ENCODE results near the gene SCFD2.

The SCFD2 gene

GRCh38 chr4:52952540-52952939, 413.3 kb downstream of the SCFD2 start:
- no peak overlapping the region for H3K4me3 ChIP-seq (replicated peaks; ENCODE audit: low read depth, low read length)
- no peak for DNase-seq (ENCODE audit: low read depth)
- TF ChIP-seq, protein P1, sequence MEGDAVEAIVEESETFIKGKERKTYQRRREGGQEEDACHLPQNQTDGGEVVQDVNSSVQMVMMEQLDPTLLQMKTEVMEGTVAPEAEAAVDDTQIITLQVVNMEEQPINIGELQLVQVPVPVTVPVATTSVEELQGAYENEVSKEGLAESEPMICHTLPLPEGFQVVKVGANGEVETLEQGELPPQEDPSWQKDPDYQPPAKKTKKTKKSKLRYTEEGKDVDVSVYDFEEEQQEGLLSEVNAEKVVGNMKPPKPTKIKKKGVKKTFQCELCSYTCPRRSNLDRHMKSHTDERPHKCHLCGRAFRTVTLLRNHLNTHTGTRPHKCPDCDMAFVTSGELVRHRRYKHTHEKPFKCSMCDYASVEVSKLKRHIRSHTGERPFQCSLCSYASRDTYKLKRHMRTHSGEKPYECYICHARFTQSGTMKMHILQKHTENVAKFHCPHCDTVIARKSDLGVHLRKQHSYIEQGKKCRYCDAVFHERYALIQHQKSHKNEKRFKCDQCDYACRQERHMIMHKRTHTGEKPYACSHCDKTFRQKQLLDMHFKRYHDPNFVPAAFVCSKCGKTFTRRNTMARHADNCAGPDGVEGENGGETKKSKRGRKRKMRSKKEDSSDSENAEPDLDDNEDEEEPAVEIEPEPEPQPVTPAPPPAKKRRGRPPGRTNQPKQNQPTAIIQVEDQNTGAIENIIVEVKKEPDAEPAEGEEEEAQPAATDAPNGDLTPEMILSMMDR (IDR thresholded peaks at IDR 0.05; ENCODE audit: low read length, missing control alignments), result no peak

DNA sequence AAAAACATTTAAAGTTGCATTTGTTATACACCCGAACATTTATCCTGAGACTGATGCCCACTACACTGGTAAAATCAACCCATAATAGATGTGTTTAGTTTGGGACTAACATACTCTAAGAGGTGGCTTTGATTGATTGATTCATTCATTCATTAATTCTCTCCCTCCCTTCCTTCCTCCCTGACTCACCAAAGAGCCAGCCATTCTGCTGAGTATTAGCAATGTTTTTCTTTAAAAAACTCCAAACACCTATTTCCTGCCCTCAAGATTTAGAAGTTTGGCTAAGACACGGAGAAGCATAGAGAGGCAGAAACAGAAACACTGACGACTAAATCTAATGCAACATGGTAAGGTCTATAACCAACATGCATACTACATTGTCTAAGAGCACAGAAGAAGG, 414.8 kb downstream of the SCFD2 start:
- TF ChIP-seq, protein P1 (IDR thresholded peaks at IDR 0.05; ENCODE audit: low read length, missing control alignments), result no peak
- peak; percentile 7 for DNase-seq (ENCODE audit: low read depth)
- no peak overlapping the region for H3K4me3 ChIP-seq (replicated peaks; ENCODE audit: low read depth, low read length)

- TF ChIP-seq, protein P1 (IDR thresholded peaks at IDR 0.05; ENCODE audit: low read length, missing control alignments), result no peak
- DNase-seq (ENCODE audit: low read depth), result no peak
- no peak overlapping the region for H3K4me3 ChIP-seq (replicated peaks; ENCODE audit: low read depth, low read length)
Observed at GRCh38 chr4:52950226-52950625, 415.6 kb downstream of the SCFD2 start.

DNA sequence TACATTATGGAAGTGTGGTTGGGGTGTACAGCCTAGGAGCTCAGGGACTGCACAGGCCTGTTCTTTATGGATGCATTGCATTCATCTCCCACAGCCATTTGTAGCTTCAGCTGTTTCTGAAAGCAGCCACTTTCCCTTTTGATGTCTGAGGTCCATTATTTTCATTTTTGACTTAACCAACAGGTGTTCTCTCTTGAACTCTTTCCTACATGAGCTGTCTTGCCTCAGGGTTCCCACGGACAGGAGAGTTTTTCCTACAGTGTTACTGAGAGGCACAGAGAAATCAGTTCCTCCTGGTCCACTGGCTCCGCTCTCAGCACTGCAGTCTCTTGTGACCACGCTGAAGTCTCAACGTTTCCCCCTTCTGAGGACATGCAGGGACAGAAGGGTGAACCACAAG, 416.5 kb downstream of the SCFD2 start:
- no peak overlapping the region for H3K4me3 ChIP-seq (replicated peaks; ENCODE audit: low read depth, low read length)
- DNase-seq (ENCODE audit: low read depth), result no peak
- TF ChIP-seq, protein P1 (IDR thresholded peaks at IDR 0.05; ENCODE audit: low read length, missing control alignments), result no peak

DNA sequence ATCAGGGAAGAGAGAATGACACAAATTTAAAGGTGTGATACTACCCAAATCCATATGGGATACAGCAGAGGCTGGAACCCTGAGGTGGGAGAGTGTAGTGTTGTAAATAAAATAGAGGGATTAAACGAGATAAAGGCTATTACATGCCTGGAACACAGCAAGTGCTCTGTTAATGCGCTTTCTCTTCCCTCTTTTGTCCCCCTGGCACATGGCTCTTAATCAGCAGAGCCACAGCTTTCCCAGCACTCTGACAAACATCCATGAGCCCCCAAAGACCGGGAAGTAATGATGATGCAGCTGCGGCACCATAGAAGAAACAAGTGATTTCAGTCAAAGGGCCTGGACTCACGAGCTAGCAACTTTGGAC, 417.8 kb downstream of the SCFD2 start:
- TF ChIP-seq, protein P1 (IDR thresholded peaks at IDR 0.05; ENCODE audit: low read length, missing control alignments), result no peak
- H3K4me3 ChIP-seq (replicated peaks; ENCODE audit: low read depth, low read length), result no peak overlapping the region
- no peak for DNase-seq (ENCODE audit: low read depth)

DNA sequence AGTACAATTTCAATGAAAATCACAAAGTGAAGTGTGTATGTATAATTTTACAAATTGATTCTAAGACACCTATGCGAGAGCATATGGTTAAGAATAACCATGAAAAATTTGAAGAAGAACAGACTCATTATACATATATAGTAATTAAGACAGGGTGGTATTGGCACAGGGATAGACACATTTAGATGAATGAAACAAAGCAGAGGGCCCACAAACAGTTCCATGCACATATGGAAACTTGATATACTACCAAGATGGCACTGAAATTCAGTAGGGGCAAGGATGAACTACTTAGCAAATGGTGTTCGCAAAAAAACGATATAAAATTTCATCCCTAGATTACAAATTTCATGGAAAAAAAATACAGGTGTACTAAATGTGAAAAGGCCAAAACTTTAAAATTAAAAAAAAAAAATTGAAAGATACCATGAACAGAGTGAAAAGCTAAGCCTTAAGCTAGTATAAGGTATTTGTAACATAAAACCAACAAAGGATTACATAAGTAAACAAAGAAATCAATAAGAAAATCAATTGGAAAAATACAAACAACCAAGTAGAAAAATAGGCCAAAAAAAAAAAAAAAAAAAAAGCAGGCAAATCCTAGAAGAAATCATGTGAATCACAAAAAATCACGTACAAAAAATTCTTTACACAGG, 418.3 kb downstream of the SCFD2 start:
- no peak overlapping the region for H3K4me3 ChIP-seq (replicated peaks; ENCODE audit: low read depth, low read length)
- TF ChIP-seq, protein P1 (IDR thresholded peaks at IDR 0.05; ENCODE audit: low read length, missing control alignments), result no peak
- no peak for DNase-seq (ENCODE audit: low read depth)

DNA sequence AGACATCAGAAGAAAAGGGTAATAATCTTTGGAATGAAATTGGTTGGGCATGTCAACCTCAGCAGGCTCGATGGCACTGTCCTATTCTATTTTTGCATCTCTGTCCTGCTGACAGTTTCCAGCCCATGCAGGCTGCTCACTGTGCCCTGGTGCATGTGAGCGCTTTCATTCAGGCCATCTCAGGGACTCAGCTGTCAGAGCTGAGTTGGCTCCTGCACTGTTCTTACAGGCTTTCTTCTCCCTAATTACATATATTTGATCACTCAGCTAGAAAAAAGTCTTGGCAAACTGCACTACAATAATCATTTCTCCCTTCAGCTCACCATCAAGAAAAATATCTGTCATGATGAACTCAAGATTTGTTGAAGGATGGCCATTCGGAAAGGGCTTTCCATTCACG, 419.0 kb downstream of the SCFD2 start:
- no peak overlapping the region for H3K4me3 ChIP-seq (replicated peaks; ENCODE audit: low read depth, low read length)
- no peak for DNase-seq (ENCODE audit: low read depth)
- TF ChIP-seq, protein P1 (IDR thresholded peaks at IDR 0.05; ENCODE audit: low read length, missing control alignments), result no peak

Measured in fibroblast of pulmonary artery (primary cell).